ENCODE results near the gene C4orf50. TPM values are rescaled to one million over a fixed set of nuclear protein-coding genes. Genes with fewer than 3 reads are reported as not detected.

The C4orf50 gene
- total and polyA plus RNA-seq, 4 experiments from 2014 or later = 0.02 to 0.26 (median 0.25) TPM; not detected in 1

DNA sequence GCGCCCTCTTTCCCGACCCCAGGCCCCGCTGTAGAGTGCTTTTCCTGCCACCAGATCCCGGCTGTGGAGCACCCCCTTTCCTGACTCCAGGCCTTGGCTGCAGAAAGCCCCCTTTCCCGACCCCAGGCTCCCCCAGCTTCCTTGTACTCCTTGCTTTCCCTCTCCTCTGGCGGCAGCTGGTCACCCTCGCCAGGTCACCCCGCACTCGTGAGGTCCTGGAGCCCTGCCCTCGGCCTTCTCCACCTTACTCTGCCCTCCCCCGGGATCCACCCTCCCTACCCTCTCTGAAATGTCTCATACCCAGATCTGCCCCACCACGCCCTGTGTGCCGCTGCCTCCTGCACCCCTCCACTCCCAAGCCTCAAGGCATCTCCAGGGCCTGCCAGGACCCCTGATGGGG lies 25.0 kb upstream of the C4orf50 start:
- Mint-ChIP-seq H3K4me3 (no peak overlapping the region), H3K4me1 (peaks cover 0 to 2% (median under 1%) of the 10 kb centered on the region in 4 donors), H3K9me3 (no peaks in the 10 kb centered on the region), H3K27ac (no peak overlapping the region), H3K27me3 (no peaks in the 10 kb centered on the region), H3K36me3 (no peaks in the 10 kb centered on the region)
- POLR2A ChIA-PET (ENCODE audit: partially characterized antibody) = no interaction called here
- intact Hi-C loops (cut with micrococcal nuclease) = no loop called here
- CTCF ChIA-PET (ENCODE audit: partially characterized antibody) = no interaction called here
- no peaks in the 10 kb centered on the region for H3K27me3 ChIP-seq (ENCODE audit: insufficient read depth, low read length)
- no peaks in the 10 kb centered on the region for H3K36me3 ChIP-seq (ENCODE audit: insufficient read depth, low read length)
- H3K4me3 ChIP-seq (ENCODE audit: low read length in 2 of 2) = no peak overlapping the region
- H3K27ac ChIP-seq (ENCODE audit: low read depth, low read length) = no peak overlapping the region
- no peak for DNase-seq
- H3K9me3 ChIP-seq (ENCODE audit: control insufficient read depth in 1 of 2, low read length in 2 of 2) = no peaks in the 10 kb centered on the region
- H3K4me1 ChIP-seq (ENCODE audit: insufficient read depth, low read length) = no peaks in the 10 kb centered on the region

DNA sequence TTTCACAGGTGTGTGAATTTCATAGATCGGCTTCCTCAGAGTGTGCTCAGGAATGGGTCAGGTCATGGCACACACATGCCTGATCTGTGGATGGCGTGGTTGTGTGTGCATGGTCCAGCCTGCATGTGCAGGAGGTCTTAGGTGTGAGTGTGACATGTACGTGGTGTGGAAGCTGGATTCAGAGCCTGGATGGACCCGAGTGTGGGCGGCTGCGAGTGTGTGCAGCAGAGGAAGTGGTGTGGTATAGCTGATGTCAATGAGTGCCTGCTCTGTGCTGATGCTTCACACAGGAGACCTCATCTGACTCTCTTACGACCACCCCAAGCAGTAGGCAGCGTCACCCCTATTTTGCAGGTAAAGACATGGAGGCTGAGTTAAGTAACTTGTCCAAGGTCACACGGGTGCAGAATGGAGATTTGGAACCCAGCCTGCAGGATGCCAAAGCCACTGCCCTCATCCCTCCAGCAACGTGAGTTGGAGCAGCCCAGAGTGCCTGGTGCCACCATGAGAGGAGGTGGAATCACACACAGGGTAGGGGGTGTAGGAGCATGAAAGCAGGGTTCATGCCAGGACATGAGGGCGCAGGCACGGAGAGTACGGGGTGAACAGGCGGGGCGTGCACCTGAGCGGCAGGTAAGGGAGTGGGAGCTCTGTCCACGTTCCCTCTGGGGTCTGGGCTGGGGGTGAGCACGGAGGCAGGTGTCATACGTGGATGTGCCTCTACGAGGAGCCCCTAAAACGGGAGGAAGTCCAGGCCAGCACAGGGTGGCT lies 24.2 kb upstream of the C4orf50 start:
- no peak overlapping the region for H3K27ac ChIP-seq (ENCODE audit: low read depth, low read length)
- no peaks in the 10 kb centered on the region for H3K4me1 ChIP-seq (ENCODE audit: insufficient read depth, low read length)
- DNase-seq = no peak
- peaks cover 0 to 1% (median 0%) of the 10 kb centered on the region in 4 donors for H3K4me1 Mint-ChIP-seq
- no peaks in the 10 kb centered on the region for H3K9me3 ChIP-seq (ENCODE audit: control insufficient read depth in 1 of 2, low read length in 2 of 2)
- intact Hi-C loops (cut with micrococcal nuclease) = no loop called here
- H3K4me3 Mint-ChIP-seq = no peak overlapping the region
- H3K27ac Mint-ChIP-seq = peak overlapping the region in 1 of 7 donors; percentile 55
- no peaks in the 10 kb centered on the region for H3K9me3 Mint-ChIP-seq
- no peak overlapping the region for H3K4me3 ChIP-seq (ENCODE audit: low read length in 2 of 2)
- ChIA-PET CTCF (ENCODE audit: partially characterized antibody) (no interaction called here), POLR2A (ENCODE audit: partially characterized antibody) (no interaction called here)
- no peaks in the 10 kb centered on the region for H3K36me3 Mint-ChIP-seq
- no peaks in the 10 kb centered on the region for H3K27me3 Mint-ChIP-seq
- no peaks in the 10 kb centered on the region for H3K36me3 ChIP-seq (ENCODE audit: insufficient read depth, low read length)
- no peaks in the 10 kb centered on the region for H3K27me3 ChIP-seq (ENCODE audit: insufficient read depth, low read length)

DNA sequence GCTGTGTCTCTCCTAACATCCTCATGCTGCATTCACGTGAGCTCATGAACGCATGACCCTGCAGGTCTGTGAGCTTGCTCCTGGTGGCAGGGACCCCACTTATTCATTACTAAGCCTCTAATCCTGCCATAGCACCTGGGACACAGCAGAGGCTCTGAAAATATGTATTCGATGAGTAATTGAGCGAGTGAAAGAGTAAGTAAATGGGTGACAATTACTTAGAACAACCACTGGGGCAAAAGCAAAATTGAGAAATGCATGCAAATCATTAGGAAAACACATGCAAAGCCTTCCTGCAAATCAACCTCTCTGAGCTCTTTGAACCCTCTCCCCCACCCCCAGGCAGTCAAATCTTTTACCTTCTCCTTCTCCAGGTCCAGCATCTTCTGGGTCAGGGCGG lies 23.6 kb upstream of the C4orf50 start:
- no peaks in the 10 kb centered on the region for H3K36me3 Mint-ChIP-seq
- H3K4me3 Mint-ChIP-seq = no peak overlapping the region
- POLR2A ChIA-PET (ENCODE audit: partially characterized antibody) = no interaction called here
- Histone ChIP-seq H3K4me3 (ENCODE audit: low read length in 2 of 2) (no peak overlapping the region), H3K9me3 (ENCODE audit: control insufficient read depth in 1 of 2, low read length in 2 of 2) (no peaks in the 10 kb centered on the region), H3K36me3 (ENCODE audit: insufficient read depth, low read length) (no peaks in the 10 kb centered on the region), H3K27ac (ENCODE audit: low read depth, low read length) (no peak overlapping the region), H3K4me1 (ENCODE audit: insufficient read depth, low read length) (no peaks in the 10 kb centered on the region), H3K27me3 (ENCODE audit: insufficient read depth, low read length) (no peaks in the 10 kb centered on the region)
- H3K4me1 Mint-ChIP-seq = peaks cover 0 to 1% (median 0%) of the 10 kb centered on the region in 4 donors
- H3K9me3 Mint-ChIP-seq = no peaks in the 10 kb centered on the region
- H3K27ac Mint-ChIP-seq = no peak overlapping the region
- CTCF ChIA-PET (ENCODE audit: partially characterized antibody) = no interaction called here
- no peak for DNase-seq
- H3K27me3 Mint-ChIP-seq = no peaks in the 10 kb centered on the region
- intact Hi-C loops (cut with micrococcal nuclease) = no loop called here

DNA sequence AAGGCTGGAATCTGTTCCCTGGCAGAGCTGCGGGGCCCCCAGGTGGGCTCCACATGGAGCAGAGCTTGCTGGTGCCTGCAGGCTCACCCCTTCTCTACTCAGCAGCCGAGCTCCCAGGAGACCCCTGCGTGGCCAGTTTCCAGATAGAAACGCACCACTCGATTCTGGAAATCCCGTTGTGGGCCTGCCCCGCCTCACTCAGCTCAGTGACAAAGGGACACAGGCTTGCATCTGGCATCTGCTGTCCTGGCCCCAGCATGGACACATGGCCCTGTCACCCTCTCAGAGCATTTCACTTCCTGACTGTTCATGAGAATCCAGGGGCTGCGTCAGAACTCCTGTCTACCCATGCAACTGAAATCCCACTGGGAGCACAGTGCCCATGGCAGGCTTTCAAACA lies 20.5 kb upstream of the C4orf50 start:
- H3K4me3 Mint-ChIP-seq = no peak overlapping the region

DNA sequence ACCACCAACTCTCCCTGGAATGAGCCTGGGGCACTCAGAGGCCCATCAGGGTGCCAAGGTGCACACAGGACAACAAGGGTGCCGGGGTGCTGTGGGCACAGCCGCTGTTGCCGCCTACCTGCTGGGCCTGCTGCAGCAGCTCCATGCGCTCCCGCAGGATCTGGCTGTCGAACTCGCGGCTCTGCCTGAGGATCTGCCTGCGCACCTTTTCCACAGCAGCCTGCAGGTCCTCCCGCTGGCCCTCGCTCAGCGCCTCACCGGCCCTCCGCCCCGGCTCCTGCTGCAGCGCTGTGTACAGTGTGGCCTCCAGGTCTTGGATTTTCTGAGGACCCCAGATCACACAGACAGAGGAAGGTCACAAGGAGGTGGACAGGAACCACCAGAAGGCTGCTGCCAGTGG lies 17.6 kb upstream of the C4orf50 start:
- Histone ChIP-seq H3K9me3 (ENCODE audit: control insufficient read depth in 1 of 2, low read length in 2 of 2) (no peaks in the 10 kb centered on the region), H3K4me1 (ENCODE audit: insufficient read depth, low read length) (no peaks in the 10 kb centered on the region), H3K27ac (ENCODE audit: low read depth, low read length) (no peak overlapping the region), H3K27me3 (ENCODE audit: insufficient read depth, low read length) (no peaks in the 10 kb centered on the region), H3K4me3 (ENCODE audit: low read length in 2 of 2) (no peak overlapping the region), H3K36me3 (ENCODE audit: insufficient read depth, low read length) (no peaks in the 10 kb centered on the region)
- Mint-ChIP-seq H3K9me3 (no peaks in the 10 kb centered on the region), H3K27me3 (no peaks in the 10 kb centered on the region), H3K4me3 (no peak overlapping the region), H3K36me3 (peaks cover 0 to 3% of the 10 kb centered on the region in 2 donors), H3K27ac (no peak overlapping the region), H3K4me1 (no peaks in the 10 kb centered on the region)
- DNase-seq = no peak
- POLR2A ChIA-PET (ENCODE audit: partially characterized antibody) = no interaction called here
- intact Hi-C loops (cut with micrococcal nuclease) = no loop called here
- CTCF ChIA-PET (ENCODE audit: partially characterized antibody) = no interaction called here

More for the DNA sequence above, 20.5 kb upstream of the C4orf50 start:
- intact Hi-C loops (cut with micrococcal nuclease) = no loop called here
- POLR2A ChIA-PET (ENCODE audit: partially characterized antibody) = no interaction called here
- H3K27me3 ChIP-seq (ENCODE audit: insufficient read depth, low read length) = no peaks in the 10 kb centered on the region
- Mint-ChIP-seq H3K9me3 (no peaks in the 10 kb centered on the region), H3K27me3 (no peaks in the 10 kb centered on the region), H3K27ac (no peak overlapping the region), H3K4me1 (no peaks in the 10 kb centered on the region), H3K36me3 (peaks cover 0 to 3% of the 10 kb centered on the region in 2 donors)
- H3K4me3 ChIP-seq (ENCODE audit: low read length in 2 of 2) = no peak overlapping the region
- no peak for DNase-seq
- H3K9me3 ChIP-seq (ENCODE audit: control insufficient read depth in 1 of 2, low read length in 2 of 2) = no peaks in the 10 kb centered on the region
- H3K4me1 ChIP-seq (ENCODE audit: insufficient read depth, low read length) = no peaks in the 10 kb centered on the region
- CTCF ChIA-PET (ENCODE audit: partially characterized antibody) = no interaction called here
- no peaks in the 10 kb centered on the region for H3K36me3 ChIP-seq (ENCODE audit: insufficient read depth, low read length)
- H3K27ac ChIP-seq (ENCODE audit: low read depth, low read length) = no peak overlapping the region

DNA sequence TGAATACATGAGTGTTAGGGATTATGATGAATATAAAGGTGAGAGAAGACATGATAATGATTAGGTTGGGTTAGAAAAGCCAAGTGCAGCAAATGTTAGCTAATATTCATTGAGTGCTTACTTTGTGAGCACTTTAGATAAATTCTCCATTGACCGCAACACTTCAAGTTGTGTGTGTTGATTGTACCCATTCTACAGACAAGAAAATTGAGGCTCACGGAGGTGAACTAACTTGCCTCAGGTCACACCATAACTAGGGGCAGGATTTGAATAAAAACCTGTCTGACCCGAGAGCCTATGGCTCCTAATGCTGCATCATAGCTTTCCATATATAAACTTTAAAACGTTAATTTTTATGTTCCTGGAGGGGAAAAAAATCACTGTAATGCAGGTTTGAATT lies 15.2 kb upstream of the C4orf50 start:
- Histone ChIP-seq H3K27ac (ENCODE audit: low read depth, low read length) (no peak overlapping the region), H3K36me3 (ENCODE audit: insufficient read depth, low read length) (no peaks in the 10 kb centered on the region), H3K4me1 (ENCODE audit: insufficient read depth, low read length) (no peaks in the 10 kb centered on the region), H3K9me3 (ENCODE audit: control insufficient read depth in 1 of 2, low read length in 2 of 2) (no peaks in the 10 kb centered on the region), H3K27me3 (ENCODE audit: insufficient read depth, low read length) (no peaks in the 10 kb centered on the region), H3K4me3 (ENCODE audit: low read length in 2 of 2) (no peak overlapping the region)
- H3K27ac Mint-ChIP-seq = no peak overlapping the region
- H3K36me3 Mint-ChIP-seq = peaks cover 0 to 5% of the 10 kb centered on the region in 2 donors
- H3K9me3 Mint-ChIP-seq = no peaks in the 10 kb centered on the region
- intact Hi-C loops (cut with micrococcal nuclease) = no loop called here
- H3K4me3 Mint-ChIP-seq = no peak overlapping the region
- no peaks in the 10 kb centered on the region for H3K4me1 Mint-ChIP-seq
- DNase-seq = no peak
- POLR2A ChIA-PET (ENCODE audit: partially characterized antibody) = no interaction called here
- CTCF ChIA-PET (ENCODE audit: partially characterized antibody) = interaction anchor here (1.0 to 1.2 kb wide), 2 partner anchors 13 to 35 kb away, joined by 3 to 4 read pairs; no protein-coding TSS in a partner anchor
- H3K27me3 Mint-ChIP-seq = no peaks in the 10 kb centered on the region

DNA sequence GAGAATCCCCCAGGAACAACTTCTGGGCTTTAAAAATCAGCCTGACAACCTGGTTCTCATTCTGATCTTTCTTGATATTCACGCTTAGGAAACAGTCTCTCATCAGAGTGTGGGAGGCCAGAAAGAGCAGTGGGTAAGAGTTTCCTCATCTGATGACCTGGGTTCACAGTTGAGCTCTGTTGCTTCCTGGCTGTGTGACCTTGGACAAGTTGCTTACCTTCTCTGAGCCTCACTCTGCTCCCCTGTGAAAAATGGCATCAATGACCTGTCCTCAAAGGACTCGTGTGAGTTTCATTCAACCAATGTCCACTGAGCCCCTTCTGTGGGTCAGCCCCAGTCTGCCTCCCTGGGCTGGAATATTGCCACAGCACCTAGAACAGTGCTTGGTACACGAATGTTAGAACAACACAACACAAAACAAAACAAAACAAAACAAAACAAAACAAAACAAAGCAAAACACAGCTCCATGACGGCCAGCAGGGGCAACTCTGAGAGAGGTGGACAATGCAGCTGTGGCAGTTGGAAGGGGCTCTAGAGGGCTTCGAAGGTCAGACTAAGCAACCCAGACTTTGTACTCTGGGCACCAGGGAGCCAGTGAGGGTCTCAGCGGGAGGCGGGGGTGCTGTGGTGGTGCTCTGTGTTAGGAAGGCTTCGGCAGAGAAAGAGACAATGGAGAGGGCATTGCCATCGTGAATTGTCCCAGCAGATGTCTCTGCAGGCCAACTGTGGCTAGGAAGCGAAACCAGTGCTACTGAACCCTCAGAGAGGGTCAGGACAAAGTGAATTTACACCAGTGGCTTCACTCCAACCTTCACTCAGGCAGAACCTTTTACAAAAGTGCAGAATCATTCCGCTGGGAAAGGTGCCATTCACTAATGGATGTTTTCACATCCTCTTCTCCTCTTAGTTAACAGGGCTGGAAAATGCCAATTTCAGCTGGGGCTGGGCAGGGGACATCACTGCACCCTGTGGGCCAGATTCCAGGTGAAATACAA lies 14.3 kb upstream of the C4orf50 start:
- H3K4me1 ChIP-seq (ENCODE audit: insufficient read depth, low read length) = no peaks in the 10 kb centered on the region
- H3K27ac Mint-ChIP-seq = no peak overlapping the region
- no peak for DNase-seq
- no peaks in the 10 kb centered on the region for H3K4me1 Mint-ChIP-seq
- H3K4me3 ChIP-seq (ENCODE audit: low read length in 2 of 2) = no peak overlapping the region
- intact Hi-C loops (cut with micrococcal nuclease) = no loop called here
- no peaks in the 10 kb centered on the region for H3K9me3 Mint-ChIP-seq
- H3K27me3 ChIP-seq (ENCODE audit: insufficient read depth, low read length) = no peaks in the 10 kb centered on the region
- H3K27ac ChIP-seq (ENCODE audit: low read depth, low read length) = no peak overlapping the region
- H3K9me3 ChIP-seq (ENCODE audit: control insufficient read depth in 1 of 2, low read length in 2 of 2) = no peaks in the 10 kb centered on the region
- no peaks in the 10 kb centered on the region for H3K27me3 Mint-ChIP-seq
- POLR2A ChIA-PET (ENCODE audit: partially characterized antibody) = no interaction called here
- peaks cover 0 to 5% of the 10 kb centered on the region in 2 donors for H3K36me3 Mint-ChIP-seq
- no peak overlapping the region for H3K4me3 Mint-ChIP-seq
- H3K36me3 ChIP-seq (ENCODE audit: insufficient read depth, low read length) = no peaks in the 10 kb centered on the region
- CTCF ChIA-PET (ENCODE audit: partially characterized antibody) = interaction anchor here (1.2 kb wide), 1 partner anchor 12 kb away, joined by 3 read pairs; no protein-coding TSS in a partner anchor
